GM23248 (cell line): ENCODE results near the gene SLC39A1. TPM values are rescaled to one million over a fixed set of nuclear protein-coding genes. Genes with fewer than 3 reads are reported as not detected.

ENCODE experiments used
- DNase-seq: peaks from one replicate; pipeline ENCODE4 v3.0.0-alpha.2; 2015
- H2AFZ ChIP-seq: fragments of 200-600 bp; sonication (generic); 2 replicates; pipeline ENCODE4 v1.6.1; 2016; ENCODE audit warnings: antibody characterized with exemption
- H3F3A ChIP-seq: fragments of 200-600 bp; sonication (generic); 2 replicates; pipeline ENCODE4 v1.6.1; 2016; ENCODE audit warnings: mild to moderate bottlenecking, antibody characterized with exemption, mixed run types; ENCODE audit not compliant: insufficient read depth
- H3K27ac ChIP-seq: fragments of 200-600 bp; sonication (generic); 2 replicates; pipeline ENCODE4 v1.5.1; 2016; ENCODE audit warnings: mild to moderate bottlenecking
- H3K27me3 ChIP-seq: fragments of 200-600 bp; sonication (generic); replicated peaks from 2 replicates; pipeline ENCODE4 v1.6.1; 2016; ENCODE audit warnings: mild to moderate bottlenecking; ENCODE audit not compliant: insufficient read depth
- H3K36me3 ChIP-seq: fragments of 200-600 bp; sonication (generic); 2 replicates; pipeline ENCODE4 v1.6.1; 2016; ENCODE audit warnings: low read depth, mild to moderate bottlenecking
- H3K4me1 ChIP-seq: fragments of 200-600 bp; sonication (generic); 2 replicates; pipeline ENCODE4 v1.6.1; 2016; ENCODE audit warnings: mild to moderate bottlenecking; ENCODE audit not compliant: insufficient read depth
- H3K4me2 ChIP-seq: fragments of 200-600 bp; sonication (generic); one replicate; pipeline ENCODE4 v1.6.1; 2016; ENCODE audit warnings: mild to moderate bottlenecking; ENCODE audit not compliant: unreplicated experiment
- H3K4me3 ChIP-seq: fragments of 200-600 bp; sonication (generic); 2 replicates; pipeline ENCODE4 v1.5.1; 2016; ENCODE audit warnings: mild to moderate bottlenecking
- H3K79me2 ChIP-seq: fragments of 200-600 bp; sonication (generic); 2 replicates; pipeline ENCODE4 v1.6.1; 2016; ENCODE audit warnings: mild to moderate bottlenecking; ENCODE audit not compliant: insufficient read depth
- H3K9ac ChIP-seq: fragments of 200-600 bp; sonication (generic); 2 replicates; pipeline ENCODE4 v1.6.1; 2016; ENCODE audit warnings: mild to moderate bottlenecking
- H3K9me2 ChIP-seq: fragments of 200-600 bp; sonication (generic); 2 replicates; pipeline ENCODE4 v1.6.1; 2016; ENCODE audit warnings: mixed run types, mild to moderate bottlenecking, moderate library complexity; ENCODE audit not compliant: insufficient read depth
- H3K9me3 ChIP-seq: fragments of 200-600 bp; sonication (generic); one replicate; pipeline ENCODE4 v1.6.1; 2017; ENCODE audit warnings: low read depth
- H4K20me1 ChIP-seq: fragments of 200-600 bp; sonication (generic); 2 replicates; pipeline ENCODE4 v1.6.0; 2016; ENCODE audit not compliant: insufficient read depth
- EZH2 ChIP-seq: fragments of 200-600 bp; sonication (generic); IDR thresholded peaks from 2 replicates; pipeline ENCODE4 v1.6.1; 2018; ENCODE audit warnings: antibody characterized with exemption, mild to moderate bottlenecking; ENCODE audit not compliant: insufficient read depth, poor library complexity, severe bottlenecking
- EZH2phosphoT487 ChIP-seq: fragments of 200-600 bp; sonication (generic); IDR thresholded peaks from 2 replicates; pipeline ENCODE4 v1.6.1; 2018; ENCODE audit warnings: antibody characterized with exemption, moderate library complexity, mild to moderate bottlenecking, low read depth; ENCODE audit not compliant: insufficient read depth
- WGBS, 2 experiments: methylation state at CpG; one replicate each; pipeline ENCODE4 v1.1.6; 2015 to 2017; ENCODE audit warnings: low lambda C conversion rate in 2 of 2, low coverage in 1 of 2; ENCODE audit errors: missing lambda C conversion rate in 2 of 2; 5-methylcytosine and 5-hydroxymethylcytosine counted together
- in situ Hi-C: fragments of 300-500 bp; cut with MboI; formaldehyde crosslinking; loops from 2 replicates; pipeline ENCODE4 v1.15.0; 2020
- polyA plus RNA-seq: library from polyadenylated mRNA; unstranded; fragments of >200 nt; fragmentation: Nextera tagmentation; extraction: Ambion mirVana; gene quantifications from 2 replicates; pipeline ENCODE4 v1.2.1, GENCODE V29; 2016
- total RNA-seq: library from RNA; depleted of rRNA; stranded (reverse); fragments of >200 nt; shearing (Covaris generic); gene quantifications from 2 replicates; pipeline ENCODE4 v1.2.3, GENCODE V29; 2014

The SLC39A1 gene
- total and polyA plus RNA-seq, 2 experiments from 2014 or later = 91.9 to 120 TPM

DNA sequence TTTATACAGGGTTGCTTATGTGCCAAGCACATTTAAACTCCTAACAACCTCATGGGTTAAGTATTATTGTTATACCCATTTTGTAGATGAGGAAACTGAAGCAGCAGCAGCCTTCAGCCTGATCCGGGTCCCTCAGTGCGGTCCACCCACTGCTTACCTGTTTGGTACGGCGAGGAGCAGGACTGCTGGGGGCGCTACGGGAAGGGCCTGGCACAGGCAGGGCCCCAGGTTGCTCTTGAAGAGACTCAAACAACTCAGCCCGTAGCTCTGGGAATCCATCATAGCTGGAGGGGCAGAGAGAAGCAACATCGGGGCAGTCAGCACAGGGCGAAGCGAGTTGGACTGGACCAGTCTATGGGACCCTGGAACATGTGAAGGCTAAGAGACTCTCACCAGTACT lies 26.0 kb downstream of the SLC39A1 start:
- H3K9ac ChIP-seq = no peak overlapping the region
- H3K4me3 ChIP-seq = no peak overlapping the region
- no peaks in the 10 kb centered on the region for H3K9me2 ChIP-seq
- H3K79me2 ChIP-seq = no peaks in the 10 kb centered on the region
- H3K27ac ChIP-seq = no peak overlapping the region
- H3K4me2 ChIP-seq = no peak overlapping the region
- no peak for DNase-seq
- H3K36me3 ChIP-seq = no peaks in the 10 kb centered on the region; the same call in 1 of the 2 replicates
- H2AFZ ChIP-seq = no peak overlapping the region
- no peaks in the 10 kb centered on the region for H3F3A ChIP-seq
- WGBS, 2 experiments = 93% methylated on average over 10 of the region's 10 CpGs
- H3K4me1 ChIP-seq = no peaks in the 10 kb centered on the region
- no peaks in the 10 kb centered on the region for H4K20me1 ChIP-seq
- H3K9me3 ChIP-seq = no peaks in the 10 kb centered on the region
- in situ Hi-C loops = no loop called here
- TF ChIP-seq EZH2phosphoT487 (no peak), EZH2 (no peak)
- no peaks in the 10 kb centered on the region for H3K27me3 ChIP-seq

GRCh38 chr1:153936011-153936802 lies 27.1 kb downstream of the SLC39A1 start:
- no peaks in the 10 kb centered on the region for H3F3A ChIP-seq
- in situ Hi-C loops = no loop called here

DNA sequence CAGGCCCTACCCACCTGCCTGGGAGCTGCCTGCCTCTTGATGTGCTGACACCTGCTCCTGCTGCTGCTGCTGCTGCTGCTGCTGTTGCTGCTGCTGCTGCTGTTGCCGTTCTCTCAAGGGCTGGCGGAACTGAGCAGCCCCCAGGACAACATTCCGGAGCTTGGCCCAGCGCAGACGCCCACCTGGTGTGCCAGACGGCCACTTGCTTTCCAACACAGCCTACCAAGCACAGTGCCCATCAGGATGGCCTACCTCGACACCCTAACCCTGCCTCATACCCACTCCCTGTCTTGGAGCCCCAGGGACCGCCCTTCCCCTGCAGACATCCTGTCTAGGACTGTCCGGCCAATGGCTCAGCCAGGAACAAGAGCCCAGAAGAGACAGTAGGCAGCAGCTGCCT lies 28.6 kb downstream of the SLC39A1 start:
- Histone ChIP-seq H2AFZ (no peak overlapping the region), H3K27ac (no peak overlapping the region), H3F3A (0 out of 2 replicates have a peak, but pooled peaks cover 7% of the 10 kb centered on the region), H4K20me1 (no peaks in the 10 kb centered on the region), H3K4me1 (no peaks in the 10 kb centered on the region), H3K9ac (no peak overlapping the region), H3K79me2 (no peaks in the 10 kb centered on the region), H3K4me3 (no peak overlapping the region), H3K4me2 (no peak overlapping the region), H3K9me3 (no peaks in the 10 kb centered on the region), H3K36me3 (no peaks in the 10 kb centered on the region; the same call in 1 of the 2 replicates), H3K9me2 (no peaks in the 10 kb centered on the region), H3K27me3 (no peaks in the 10 kb centered on the region)
- in situ Hi-C loops = no loop called here
- TF ChIP-seq EZH2phosphoT487 (no peak), EZH2 (no peak)
- WGBS, 2 experiments = 94 to 98% methylated on average over 9 of the region's 9 CpGs
- DNase-seq = no peak

More at GRCh38 chr1:153936011-153936802, 27.1 kb downstream of the SLC39A1 start:
- H3K4me3 ChIP-seq = no peak overlapping the region
- H3K9ac ChIP-seq = no peak overlapping the region
- H2AFZ ChIP-seq = no peak overlapping the region
- H3K79me2 ChIP-seq = no peaks in the 10 kb centered on the region
- no peak for DNase-seq
- no peaks in the 10 kb centered on the region for H4K20me1 ChIP-seq
- TF ChIP-seq EZH2phosphoT487 (no peak), EZH2 (no peak)
- no peaks in the 10 kb centered on the region for H3K4me1 ChIP-seq
- WGBS, 2 experiments = 94 to 98% methylated on average over 11 to 12 of the region's 12 CpGs
- no peaks in the 10 kb centered on the region for H3K9me3 ChIP-seq
- H3K4me2 ChIP-seq = no peak overlapping the region
- no peaks in the 10 kb centered on the region; the same call in 1 of the 2 replicates for H3K36me3 ChIP-seq
- no peak overlapping the region for H3K27ac ChIP-seq
- no peaks in the 10 kb centered on the region for H3K9me2 ChIP-seq
- no peaks in the 10 kb centered on the region for H3K27me3 ChIP-seq

DNA sequence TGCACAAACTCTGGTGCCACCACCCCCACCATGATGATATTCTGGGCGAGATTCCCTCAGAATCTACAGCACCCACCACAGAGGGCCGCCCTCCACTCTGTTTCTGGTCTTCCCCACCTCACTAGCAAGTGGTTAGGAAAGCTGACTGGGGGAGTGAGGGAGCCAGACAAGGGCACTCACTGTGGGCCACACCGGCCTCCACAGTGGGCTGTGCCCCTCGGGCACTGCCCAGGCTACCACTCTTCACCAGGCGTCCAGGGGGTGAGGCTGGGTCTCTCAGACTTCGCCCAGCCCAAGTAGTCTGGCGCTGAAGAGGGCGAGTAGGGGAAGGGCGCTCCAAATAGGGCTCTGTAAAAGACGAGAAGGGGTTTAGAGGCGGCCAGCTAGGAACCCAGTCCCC lies 29.4 kb downstream of the SLC39A1 start:
- TF ChIP-seq EZH2 (no peak), EZH2phosphoT487 (no peak)
- Histone ChIP-seq H3K79me2 (no peaks in the 10 kb centered on the region), H4K20me1 (no peaks in the 10 kb centered on the region), H3K27ac (no peak overlapping the region), H3K27me3 (no peaks in the 10 kb centered on the region), H3K4me3 (no peak overlapping the region), H2AFZ (no peak overlapping the region), H3K36me3 (no peaks in the 10 kb centered on the region; the same call in 1 of the 2 replicates), H3K4me2 (no peak overlapping the region), H3K4me1 (peaks cover 2% of the 10 kb centered on the region; the same call in 1 of the 2 replicates), H3K9ac (no peak overlapping the region), H3K9me2 (no peaks in the 10 kb centered on the region), H3F3A (0 out of 2 replicates have a peak, but pooled peaks cover 9% of the 10 kb centered on the region), H3K9me3 (no peaks in the 10 kb centered on the region)
- 92 to 95% methylated on average over 11 of the region's 11 CpGs for WGBS, 2 experiments
- no peak for DNase-seq
- in situ Hi-C loops = no loop called here
